Activated CD4-positive, alpha-beta T cell treated with anti-CD3 and anti-CD28 coated beads, Interleukin-2, Interleukin-6, amounts not matched to agents 100 ng/mL and 50 ng/mL, durations not matched to agents 16 hours and 8 hours (primary cell): ENCODE measurements around the gene WDR59.
"Not testable (repeated sequence)": the region's sequence is repeated elsewhere in the genome, so short reads cannot be mapped to it uniquely, and the experiment has no call there.

Experiments used
- DNase-seq: peaks from one replicate; pipeline ENCODE4 v3.0.0-alpha.2; 2020

Gene WDR59

GRCh38 chr16:74846714-74847113, 138.2 kb downstream of the WDR59 start:
- DNase-seq = no peak

- no peak for DNase-seq
Measured at GRCh38 chr16:74844041-74844980, 140.6 kb downstream of the WDR59 start.

- not testable (repeated sequence) for DNase-seq
Measured at GRCh38 chr16:74843381-74844035, 141.4 kb downstream of the WDR59 start.

- DNase-seq = no peak
Measured at GRCh38 chr16:74842413-74842812, 142.5 kb downstream of the WDR59 start.

GRCh38 chr16:74841904-74842303, 143.0 kb downstream of the WDR59 start:
- DNase-seq = no peak

- DNase-seq = no peak
Measured at GRCh38 chr16:74841469-74841868, 143.5 kb downstream of the WDR59 start.

- DNase-seq = no peak
Measured at GRCh38 chr16:74837056-74837455, 147.9 kb downstream of the WDR59 start.

- no peak for DNase-seq
Measured at GRCh38 chr16:74836111-74836671, 148.7 kb downstream of the WDR59 start.

GRCh38 chr16:74832228-74832627, 152.7 kb downstream of the WDR59 start:
- no peak for DNase-seq

GRCh38 chr16:74831467-74831866, 153.5 kb downstream of the WDR59 start:
- no peak for DNase-seq

- no peak for DNase-seq
Measured at GRCh38 chr16:74830648-74831047, 154.3 kb downstream of the WDR59 start.

GRCh38 chr16:74829637-74830036, 155.3 kb downstream of the WDR59 start:
- DNase-seq = no peak

GRCh38 chr16:74825941-74826340, 159.0 kb downstream of the WDR59 start:
- DNase-seq = no peak

- no peak for DNase-seq
Measured at GRCh38 chr16:74825016-74825415, 159.9 kb downstream of the WDR59 start.
